Measurements from ENCODE around the gene MEGF6. TPM values are rescaled to one million over a fixed set of nuclear protein-coding genes. Genes with fewer than 3 reads are reported as not detected.

MEGF6 gene
- total RNA-seq, 1 donor from 2014 or later = 198 TPM

- H3K9me3 Mint-ChIP-seq (ENCODE audit: unreplicated experiment) = no peaks in the 10 kb centered on the region
- H3K4me3 Mint-ChIP-seq (ENCODE audit: unreplicated experiment) = no peak overlapping the region
- no peak for DNase-seq (ENCODE audit: low spot score)
- H3K27ac Mint-ChIP-seq (ENCODE audit: unreplicated experiment) = no peak overlapping the region
- peaks cover 5% of the 10 kb centered on the region for H3K27me3 Mint-ChIP-seq (ENCODE audit: unreplicated experiment)
- peaks cover 16% of the 10 kb centered on the region for H3K36me3 Mint-ChIP-seq (ENCODE audit: low read depth, unreplicated experiment)
- peaks cover 11% of the 10 kb centered on the region for H3K4me1 Mint-ChIP-seq (ENCODE audit: unreplicated experiment)
- TF ChIP-seq CTCF (IDR thresholded peaks at IDR 0.05; ENCODE audit: unreplicated experiment) = no peak
Measured at GRCh38 chr1:3628445-3628844, 17.1 kb upstream of the MEGF6 start.

GRCh38 chr1:3627515-3628253, 16.4 kb upstream of the MEGF6 start:
- Mint-ChIP-seq H3K4me1 (ENCODE audit: unreplicated experiment) (peaks cover 17% of the 10 kb centered on the region), H3K9me3 (ENCODE audit: unreplicated experiment) (no peaks in the 10 kb centered on the region), H3K36me3 (ENCODE audit: low read depth, unreplicated experiment) (peaks cover 11% of the 10 kb centered on the region), H3K4me3 (ENCODE audit: unreplicated experiment) (no peak overlapping the region), H3K27ac (ENCODE audit: unreplicated experiment) (no peak overlapping the region), H3K27me3 (ENCODE audit: unreplicated experiment) (peaks cover 6% of the 10 kb centered on the region)
- no peak for TF ChIP-seq CTCF (IDR thresholded peaks at IDR 0.05; ENCODE audit: unreplicated experiment)
- DNase-seq (ENCODE audit: low spot score) = no peak

GRCh38 chr1:3626025-3626424, 14.7 kb upstream of the MEGF6 start:
- Mint-ChIP-seq H3K4me1 (ENCODE audit: unreplicated experiment) (peaks cover 17% of the 10 kb centered on the region), H3K36me3 (ENCODE audit: low read depth, unreplicated experiment) (peaks cover 14% of the 10 kb centered on the region), H3K27ac (ENCODE audit: unreplicated experiment) (no peak overlapping the region), H3K9me3 (ENCODE audit: unreplicated experiment) (no peaks in the 10 kb centered on the region), H3K4me3 (ENCODE audit: unreplicated experiment) (peak overlapping the region; percentile 93), H3K27me3 (ENCODE audit: unreplicated experiment) (peaks cover 10% of the 10 kb centered on the region)
- TF ChIP-seq CTCF (IDR thresholded peaks at IDR 0.05; ENCODE audit: unreplicated experiment) = no peak
- DNase-seq (ENCODE audit: low spot score) = no peak

- H3K4me3 Mint-ChIP-seq (ENCODE audit: unreplicated experiment) = peak overlapping the region; percentile 93
- no peaks in the 10 kb centered on the region for H3K9me3 Mint-ChIP-seq (ENCODE audit: unreplicated experiment)
- H3K27ac Mint-ChIP-seq (ENCODE audit: unreplicated experiment) = peak overlapping the region; percentile 84
- H3K36me3 Mint-ChIP-seq (ENCODE audit: low read depth, unreplicated experiment) = peaks cover 14% of the 10 kb centered on the region
- peaks cover 17% of the 10 kb centered on the region for H3K4me1 Mint-ChIP-seq (ENCODE audit: unreplicated experiment)
- peaks cover 10% of the 10 kb centered on the region for H3K27me3 Mint-ChIP-seq (ENCODE audit: unreplicated experiment)
- TF ChIP-seq CTCF (IDR thresholded peaks at IDR 0.05; ENCODE audit: unreplicated experiment) = no peak
- DNase-seq (ENCODE audit: low spot score) = peak; percentile 62
Measured at GRCh38 chr1:3625151-3625907, 14.0 kb upstream of the MEGF6 start.

Measured in endothelial cell (in vitro differentiated cells).